Thoracic aorta (tissue), 2 donors: Measurements from ENCODE around the gene PCDH12. TPM values are rescaled to one million over a fixed set of nuclear protein-coding genes. Genes with fewer than 3 reads are reported as not detected.

Experiments used
- ATAC-seq: fragments of 150-250 bp; one replicate; pipeline ENCODE4 v1.8.0; 2017; ENCODE audit warnings: low read depth; ENCODE audit not compliant: insufficient number of reproducible peaks, low FRiP score
- DNase-seq: peaks from one replicate; pipeline ENCODE4 v3.0.0-alpha.2; 2020; ENCODE audit warnings: low spot score
- H3K27ac ChIP-seq, 2 donors: fragments of 200-600 bp; sonication (generic); 1 replicate in 1 of 2; 2 replicates in 1 of 2; pipeline ENCODE4 v1.5.1; 2016; ENCODE audit warnings: mild to moderate bottlenecking in 2 of 2, moderate library complexity in 2 of 2
- H3K27me3 ChIP-seq: fragments of 200-600 bp; sonication (generic); replicated peaks from 2 replicates; pipeline ENCODE4 v1.6.0; 2016; ENCODE audit warnings: mild to moderate bottlenecking; ENCODE audit not compliant: insufficient read depth
- H3K36me3 ChIP-seq: fragments of 200-600 bp; sonication (generic); one replicate; pipeline ENCODE4 v1.5.1; 2016
- H3K4me1 ChIP-seq, 2 donors: fragments of 200-600 bp; sonication (generic); 1 replicate in 1 of 2; 2 replicates in 1 of 2; pipeline versions ENCODE4 v1.5.1 to v1.6.0; 2016; ENCODE audit warnings: low read depth in 2 of 2, mild to moderate bottlenecking in 1 of 2; ENCODE audit not compliant: control insufficient read depth in 1 of 2
- H3K4me3 ChIP-seq: fragments of 200-600 bp; sonication (generic); 2 replicates; pipeline ENCODE4 v1.5.1; 2016; ENCODE audit warnings: mild to moderate bottlenecking
- H3K9me3 ChIP-seq: fragments of 200-600 bp; sonication (generic); 2 replicates; pipeline ENCODE4 v1.5.1; 2016
- CTCF ChIP-seq: fragments of 200-600 bp; sonication (generic); IDR thresholded peaks from one replicate; pipeline ENCODE4 v1.5.1; 2019; ENCODE audit warnings: antibody characterized with exemption
- total RNA-seq, 2 donors: library from RNA; depleted of rRNA; stranded (reverse); fragments of >200 nt; gene quantifications; one replicate each; pipeline versions ENCODE4 v1.1.0 to v1.2.3, GENCODE V29; 2016

Gene PCDH12
- total RNA-seq, 2 donors from 2014 or later = 5.1 to 5.2 TPM

- peaks cover 0 to 7% of the 10 kb centered on the region in 2 donors for H3K4me1 ChIP-seq
- DNase-seq = no peak
- no peak for TF ChIP-seq CTCF
- no peak overlapping the region for H3K4me3 ChIP-seq
- no peaks in the 10 kb centered on the region for H3K9me3 ChIP-seq
- peaks cover 48% of the 10 kb centered on the region for H3K36me3 ChIP-seq
- no peak for ATAC-seq
- H3K27me3 ChIP-seq = no peaks in the 10 kb centered on the region
- H3K27ac ChIP-seq = no peak overlapping the region
Observed at GRCh38 chr5:141989720-141990119, 31.7 kb upstream of the PCDH12 start.

GRCh38 chr5:141986072-141986471 lies 28.1 kb upstream of the PCDH12 start:
- Histone ChIP-seq H3K36me3 (peaks cover 58% of the 10 kb centered on the region), H3K27me3 (no peaks in the 10 kb centered on the region), H3K4me3 (no peak overlapping the region), H3K9me3 (no peaks in the 10 kb centered on the region), H3K27ac (no peak overlapping the region), H3K4me1 (no peaks in the 10 kb centered on the region)
- ATAC-seq (no peak), DNase-seq (no peak)
- no peak for TF ChIP-seq CTCF

- H3K27ac ChIP-seq = no peak overlapping the region
- no peaks in the 10 kb centered on the region for H3K9me3 ChIP-seq
- H3K27me3 ChIP-seq = no peaks in the 10 kb centered on the region
- peaks cover 3 to 12% of the 10 kb centered on the region in 2 donors for H3K4me1 ChIP-seq
- no peak for TF ChIP-seq CTCF
- H3K36me3 ChIP-seq = peaks cover 76% of the 10 kb centered on the region
- no peak overlapping the region for H3K4me3 ChIP-seq
- ATAC-seq = no peak
- DNase-seq = no peak
Observed at GRCh38 chr5:141982626-141983025, 24.6 kb upstream of the PCDH12 start.

- H3K4me3 ChIP-seq = no peak overlapping the region
- TF ChIP-seq CTCF = no peak
- ATAC-seq = no peak
- no peak overlapping the region for H3K27ac ChIP-seq
- no peaks in the 10 kb centered on the region for H3K27me3 ChIP-seq
- no peaks in the 10 kb centered on the region for H3K9me3 ChIP-seq
- H3K4me1 ChIP-seq = peaks cover 6 to 16% of the 10 kb centered on the region in 2 donors
- DNase-seq = no peak
- H3K36me3 ChIP-seq = peaks cover 39% of the 10 kb centered on the region
Observed at GRCh38 chr5:141978389-141978788, 20.4 kb upstream of the PCDH12 start.

GRCh38 chr5:141976176-141976575 lies 18.2 kb upstream of the PCDH12 start:
- H3K4me3 ChIP-seq = no peak overlapping the region
- no peaks in the 10 kb centered on the region for H3K27me3 ChIP-seq
- ATAC-seq (no peak), DNase-seq (no peak)
- peaks cover 6 to 22% of the 10 kb centered on the region in 2 donors for H3K4me1 ChIP-seq
- H3K36me3 ChIP-seq = peaks cover 34% of the 10 kb centered on the region
- TF ChIP-seq CTCF = no peak
- H3K27ac ChIP-seq = no peak overlapping the region
- H3K9me3 ChIP-seq = no peaks in the 10 kb centered on the region
